ENCODE results near the gene LDAH.

The LDAH gene

GRCh38 chr2:20678086-20678395 is 144.9 kb downstream of the LDAH start:
- no peak for DNase-seq

DNA sequence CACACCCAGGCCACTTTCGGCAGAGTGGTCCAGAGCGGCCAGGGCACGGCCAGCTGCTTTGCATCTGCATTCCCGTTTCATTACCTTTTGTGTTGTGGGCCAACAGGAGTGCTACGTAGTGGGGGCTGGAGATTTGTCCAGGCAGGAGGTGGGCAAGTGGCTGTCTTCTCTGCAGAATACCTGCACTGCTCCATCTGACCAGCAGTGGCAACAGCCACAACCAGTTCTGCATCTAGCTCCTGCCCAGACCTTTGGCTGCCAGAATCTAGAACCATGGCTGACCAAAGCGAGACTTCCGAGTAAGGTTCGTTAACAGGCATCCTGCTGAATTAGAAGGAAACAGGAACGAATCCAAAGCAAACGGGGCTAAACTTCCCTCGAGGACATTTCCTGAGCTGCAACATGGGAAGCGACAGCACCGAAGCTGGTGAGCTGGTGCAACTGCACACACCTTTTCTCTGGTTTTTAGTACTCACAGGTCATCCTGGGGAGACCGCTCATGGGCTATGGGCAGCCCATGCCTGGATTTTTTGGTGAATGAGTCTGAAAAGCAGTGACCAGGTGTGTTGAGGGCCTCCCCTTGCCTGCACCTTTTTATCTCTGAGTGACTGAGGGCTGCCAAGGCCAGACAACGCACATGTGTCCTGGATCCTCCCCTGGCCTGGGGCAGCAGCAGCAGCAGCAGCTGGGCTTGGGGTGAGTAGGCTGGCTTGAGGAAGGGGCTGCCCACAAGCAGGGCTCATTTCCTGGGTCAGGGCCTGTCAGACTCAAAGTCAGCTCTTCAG is 145.4 kb downstream of the LDAH start:
- DNase-seq: no peak

- DNase-seq: no peak
Measured at GRCh38 chr2:20676353-20677215, 146.3 kb downstream of the LDAH start.

GRCh38 chr2:20675701-20676352 is 147.1 kb downstream of the LDAH start:
- no peak for DNase-seq

- DNase-seq: no peak
Measured at GRCh38 chr2:20674974-20675679, 147.8 kb downstream of the LDAH start.

GRCh38 chr2:20674309-20674965 is 148.5 kb downstream of the LDAH start:
- no peak for DNase-seq

DNA sequence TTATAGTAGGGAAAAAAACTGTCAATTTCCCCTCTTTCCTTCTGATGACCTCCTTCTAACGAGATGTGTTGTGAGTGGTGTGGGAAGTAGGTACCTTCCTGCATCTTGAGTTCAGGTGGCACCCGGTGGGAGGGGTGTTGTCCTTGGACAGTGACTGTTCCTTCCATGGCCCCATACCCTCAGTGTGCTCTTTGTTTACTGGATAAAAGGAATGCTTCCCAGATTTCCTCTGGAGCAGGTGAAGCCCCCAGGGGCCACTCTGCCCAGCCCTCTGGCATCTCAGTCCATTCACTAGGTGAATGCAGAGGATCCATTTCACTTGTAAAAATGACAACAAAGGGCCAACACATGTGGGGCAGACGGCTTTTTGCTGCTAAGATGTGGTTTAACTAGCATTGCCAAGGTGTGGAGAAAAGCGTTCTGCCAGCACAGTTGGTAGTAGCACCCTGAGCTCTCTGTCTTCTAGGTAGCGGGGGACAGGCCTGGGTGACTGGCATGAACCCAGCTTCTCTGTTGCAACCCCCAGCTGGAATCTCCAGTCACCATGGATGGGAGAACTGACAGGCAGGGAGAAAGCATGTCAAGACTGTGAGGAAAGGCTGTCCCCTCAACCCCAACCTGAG is 149.1 kb downstream of the LDAH start:
- DNase-seq: no peak

DNA sequence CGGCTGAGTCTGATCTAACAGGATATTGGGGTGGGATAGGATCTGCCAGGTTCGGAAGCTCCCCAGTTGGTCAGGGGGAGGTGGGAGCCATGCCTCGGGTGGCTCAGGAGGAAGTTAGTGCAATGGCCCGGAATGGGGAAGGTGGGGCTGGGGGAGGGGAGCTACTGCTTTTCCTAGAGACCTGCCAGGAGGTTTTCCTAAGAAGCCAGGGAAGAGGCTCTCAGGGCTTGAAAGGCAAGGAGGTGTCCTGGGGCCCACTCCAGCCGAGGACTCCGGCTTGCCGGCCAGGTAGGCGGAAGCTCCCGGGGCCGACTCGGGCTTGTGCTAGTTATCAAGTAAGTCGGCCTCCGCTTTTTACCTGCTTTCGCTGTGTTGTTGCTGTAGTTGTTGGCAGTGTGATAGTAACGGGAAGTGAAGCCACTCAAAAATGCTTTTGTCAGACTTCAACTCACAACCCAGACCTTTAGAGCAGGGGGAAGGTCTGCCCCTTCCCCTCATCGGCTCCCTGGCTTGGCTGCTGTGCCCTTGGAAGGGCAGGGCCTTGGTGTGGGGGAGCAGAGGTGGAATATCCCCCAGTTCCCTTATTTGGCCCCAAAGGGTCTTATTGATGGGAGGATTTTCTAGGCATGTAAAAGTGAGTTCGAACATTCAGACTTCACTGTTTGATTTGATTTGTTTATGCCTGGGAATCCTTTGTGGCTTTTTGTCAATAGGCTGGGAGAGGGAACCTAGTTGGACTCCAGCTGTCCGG is 150.5 kb downstream of the LDAH start:
- DNase-seq: no peak

GRCh38 chr2:20671736-20672080 is 151.2 kb downstream of the LDAH start:
- DNase-seq: no peak

DNA sequence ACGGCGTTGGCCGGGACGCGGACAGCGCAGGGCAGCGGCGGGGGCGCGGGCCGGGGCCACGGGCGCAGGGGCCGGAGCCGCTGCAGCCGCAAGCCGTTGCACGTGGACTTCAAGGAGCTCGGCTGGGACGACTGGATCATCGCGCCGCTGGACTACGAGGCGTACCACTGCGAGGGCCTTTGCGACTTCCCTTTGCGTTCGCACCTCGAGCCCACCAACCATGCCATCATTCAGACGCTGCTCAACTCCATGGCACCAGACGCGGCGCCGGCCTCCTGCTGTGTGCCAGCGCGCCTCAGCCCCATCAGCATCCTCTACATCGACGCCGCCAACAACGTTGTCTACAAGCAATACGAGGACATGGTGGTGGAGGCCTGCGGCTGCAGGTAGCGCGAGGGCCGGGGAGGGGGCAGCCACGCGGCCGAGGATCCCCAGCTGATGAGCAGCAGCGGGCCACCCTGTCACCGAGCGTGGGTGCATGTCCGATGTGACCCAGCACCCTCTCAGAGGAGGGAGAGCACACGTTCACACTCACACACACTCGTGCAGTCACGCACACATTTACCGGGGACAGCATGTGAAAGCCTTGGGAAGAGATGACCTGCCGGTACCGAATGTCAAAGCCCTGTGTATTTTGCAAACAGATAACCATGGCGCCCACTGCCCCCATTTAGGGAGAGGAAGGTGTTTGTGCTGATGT is 151.7 kb downstream of the LDAH start:
- no peak for DNase-seq

- DNase-seq: no peak
Measured at GRCh38 chr2:20670315-20671035, 152.4 kb downstream of the LDAH start.

DNA sequence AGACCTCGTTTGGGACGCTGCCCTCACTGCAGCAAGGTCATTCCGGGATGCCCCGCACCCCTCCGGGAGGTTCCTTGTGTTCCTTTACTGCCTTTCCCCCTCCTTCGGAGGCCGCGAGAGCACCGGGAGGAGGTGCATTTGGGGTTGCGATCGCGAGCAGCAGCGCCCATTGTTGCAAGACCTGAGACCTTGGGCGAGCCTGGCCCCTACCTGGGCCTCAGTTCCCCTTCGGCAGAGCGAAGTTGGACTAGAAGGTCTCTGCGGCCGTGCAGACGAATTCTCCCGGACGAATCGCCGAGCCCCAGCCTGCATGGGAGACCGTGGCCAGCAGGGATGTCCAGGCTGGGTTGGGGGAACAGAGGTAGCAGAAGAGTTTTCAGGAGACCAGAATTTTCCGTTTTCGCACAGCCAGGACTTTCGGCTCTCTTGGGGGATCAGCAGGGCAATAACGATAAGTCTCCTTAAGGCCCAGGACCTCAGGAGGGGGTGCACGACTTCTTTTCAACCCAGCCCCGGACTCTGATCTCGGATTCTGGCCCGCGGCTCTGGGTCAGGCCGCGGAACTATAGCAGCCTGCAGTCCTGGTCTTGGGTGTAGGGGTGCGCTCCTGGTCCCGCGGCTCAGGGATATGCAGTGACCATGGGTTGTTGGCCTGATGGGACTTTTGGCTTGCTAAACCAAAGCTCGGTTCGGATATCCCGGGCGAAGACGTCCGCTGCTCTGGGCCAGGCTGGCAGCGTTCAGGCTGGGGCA is 153.2 kb downstream of the LDAH start:
- no peak for DNase-seq

GRCh38 chr2:20668871-20669475 is 153.9 kb downstream of the LDAH start:
- DNase-seq: no peak

GRCh38 chr2:20668451-20668850 is 154.4 kb downstream of the LDAH start:
- no peak for DNase-seq

GRCh38 chr2:20667531-20668401 is 155.1 kb downstream of the LDAH start:
- DNase-seq: peak; percentile 77

- peak; percentile 75 for DNase-seq
Measured at GRCh38 chr2:20667151-20667530, 155.8 kb downstream of the LDAH start.

DNA sequence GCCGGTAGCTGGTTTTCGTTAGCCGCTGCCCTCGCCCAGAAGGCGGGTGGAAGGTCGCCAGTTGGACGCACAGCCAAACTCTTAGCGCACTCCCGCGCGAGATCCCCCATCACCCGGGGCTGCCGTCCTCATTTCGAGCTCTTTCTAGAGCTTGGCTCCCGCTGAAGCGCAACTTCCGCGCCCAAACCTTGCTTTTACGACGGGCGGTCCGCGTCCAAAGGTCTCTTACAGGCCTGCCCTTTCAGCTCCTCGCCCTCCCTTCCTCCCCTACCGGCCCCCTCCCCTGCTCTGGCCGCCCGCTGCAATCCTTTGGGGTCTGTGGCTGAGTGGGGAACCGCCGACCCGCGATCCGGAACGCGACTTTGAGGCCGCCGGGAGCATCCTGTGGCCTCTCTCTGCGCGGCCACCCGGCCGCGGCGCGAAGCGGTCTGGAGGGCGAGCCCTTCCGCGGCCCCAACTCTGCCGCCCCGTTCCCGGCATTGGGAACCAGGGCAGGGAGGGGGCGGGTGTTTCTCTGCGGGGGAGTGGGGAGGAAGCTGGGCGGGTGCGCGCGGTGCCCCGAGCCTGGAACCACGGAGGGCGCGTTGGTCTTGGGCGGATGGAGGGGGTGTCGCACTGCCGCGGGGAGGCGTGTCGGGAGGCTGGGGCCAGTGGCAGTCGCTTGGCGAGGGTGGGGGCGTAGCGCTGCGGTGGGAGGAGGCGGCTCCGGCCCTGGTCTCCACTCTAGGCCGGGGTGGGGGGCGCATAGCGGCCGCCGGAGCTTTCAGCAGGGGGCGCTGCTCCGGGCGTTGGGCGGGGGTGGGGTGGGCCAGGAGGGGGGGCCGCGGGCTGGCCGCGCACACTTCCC is 156.4 kb downstream of the LDAH start, which contains the start of gene GDF7:
GDF7 (plus strand) TSS at position 841 of the 847 bp plus-strand sequence. CDS start 96 bp downstream, outside the sequence.
- peak; percentile 97 for DNase-seq

Measured in 8988T (cell line).